ENCODE results near the gene TRIP6.

GRCh38 chr7:100854146-100854895 is 12.9 kb upstream of the TRIP6 start:
- TF ChIP-seq, protein P1, sequence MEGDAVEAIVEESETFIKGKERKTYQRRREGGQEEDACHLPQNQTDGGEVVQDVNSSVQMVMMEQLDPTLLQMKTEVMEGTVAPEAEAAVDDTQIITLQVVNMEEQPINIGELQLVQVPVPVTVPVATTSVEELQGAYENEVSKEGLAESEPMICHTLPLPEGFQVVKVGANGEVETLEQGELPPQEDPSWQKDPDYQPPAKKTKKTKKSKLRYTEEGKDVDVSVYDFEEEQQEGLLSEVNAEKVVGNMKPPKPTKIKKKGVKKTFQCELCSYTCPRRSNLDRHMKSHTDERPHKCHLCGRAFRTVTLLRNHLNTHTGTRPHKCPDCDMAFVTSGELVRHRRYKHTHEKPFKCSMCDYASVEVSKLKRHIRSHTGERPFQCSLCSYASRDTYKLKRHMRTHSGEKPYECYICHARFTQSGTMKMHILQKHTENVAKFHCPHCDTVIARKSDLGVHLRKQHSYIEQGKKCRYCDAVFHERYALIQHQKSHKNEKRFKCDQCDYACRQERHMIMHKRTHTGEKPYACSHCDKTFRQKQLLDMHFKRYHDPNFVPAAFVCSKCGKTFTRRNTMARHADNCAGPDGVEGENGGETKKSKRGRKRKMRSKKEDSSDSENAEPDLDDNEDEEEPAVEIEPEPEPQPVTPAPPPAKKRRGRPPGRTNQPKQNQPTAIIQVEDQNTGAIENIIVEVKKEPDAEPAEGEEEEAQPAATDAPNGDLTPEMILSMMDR (conservative IDR thresholded peaks at IDR 0.05; ENCODE audit: low read depth, low read length), result no peak
- TF ChIP-seq EZH2 (IDR thresholded peaks at IDR 0.05; ENCODE audit: borderline replicate concordance, low read depth, low read length, poor library complexity, severe bottlenecking), result no peak
